ENCODE results near the gene MYBBP1A. TPM values are rescaled to one million over a fixed set of nuclear protein-coding genes. Genes with fewer than 3 reads are reported as not detected.
"Not testable (repeated sequence)": the region's sequence is repeated elsewhere in the genome, so short reads cannot be mapped to it uniquely, and the experiment has no call there.

MYBBP1A gene
- polyA plus RNA-seq, 1 donor, result 46.0 TPM

DNA sequence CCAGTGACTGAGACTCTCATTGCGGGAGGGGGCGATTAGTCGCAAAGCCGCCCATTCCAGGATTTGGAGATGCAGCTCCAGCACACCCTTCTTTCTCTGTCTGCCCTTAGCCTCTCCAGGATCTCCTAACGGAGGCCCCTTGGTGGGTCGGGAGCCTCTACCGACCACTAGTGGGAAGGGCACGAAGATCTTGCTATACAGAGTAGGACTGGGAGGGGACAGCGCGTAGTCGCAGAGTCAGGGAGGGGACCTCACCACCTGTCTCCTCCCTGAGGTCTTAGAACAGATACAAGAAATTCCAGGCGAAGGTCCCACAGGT, 28.6 kb upstream of the MYBBP1A start:
- DNase-seq, result no peak
- Histone ChIP-seq H3K4me1 (ENCODE audit: control insufficient read depth, insufficient read depth, low read length) (peaks cover 45% of the 10 kb centered on the region), H3K27ac (ENCODE audit: low read length) (peak overlapping the region; percentile 86), H3K27me3 (ENCODE audit: control insufficient read depth, insufficient read depth, low read length) (peaks cover 7% of the 10 kb centered on the region), H3K9me3 (ENCODE audit: control insufficient read depth, low read depth, low read length) (no peaks in the 10 kb centered on the region), H3K36me3 (ENCODE audit: control insufficient read depth, insufficient read depth, low read length) (no peaks in the 10 kb centered on the region), H3K4me3 (ENCODE audit: low read length) (peak overlapping the region; percentile 89)
- no CpG with 5 or more reads among the region's 12 CpGs for WGBS (ENCODE audit: insufficient coverage, low lambda C conversion rate)

DNA sequence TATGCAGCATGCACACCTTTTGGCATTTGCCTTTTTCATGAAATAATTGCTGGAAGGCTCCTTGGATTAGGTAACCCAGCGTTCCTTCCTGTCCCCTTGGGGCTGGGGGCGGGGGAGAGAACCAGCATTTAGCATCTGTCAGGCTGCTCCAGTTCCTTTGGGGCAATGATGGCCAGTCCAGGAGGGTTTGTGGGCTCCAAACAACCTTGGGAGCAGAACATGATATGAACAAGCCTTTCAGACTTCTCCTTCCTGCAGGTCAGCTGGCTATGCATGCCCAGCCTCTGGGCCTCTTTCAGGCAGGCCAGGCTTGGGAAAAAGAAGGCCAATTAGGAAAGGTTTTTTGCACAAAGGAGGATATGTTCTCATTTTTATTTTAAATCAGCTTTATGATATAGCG, 28.0 kb upstream of the MYBBP1A start:
- H3K27ac ChIP-seq (ENCODE audit: low read length), result no peak overlapping the region
- H3K9me3 ChIP-seq (ENCODE audit: control insufficient read depth, low read depth, low read length), result no peaks in the 10 kb centered on the region
- WGBS (ENCODE audit: insufficient coverage, low lambda C conversion rate), result 100% methylated on average over 1 of the region's 3 CpGs
- H3K4me1 ChIP-seq (ENCODE audit: control insufficient read depth, insufficient read depth, low read length), result peaks cover 40% of the 10 kb centered on the region
- peak overlapping the region; percentile 89 for H3K4me3 ChIP-seq (ENCODE audit: low read length)
- DNase-seq, result no peak
- H3K36me3 ChIP-seq (ENCODE audit: control insufficient read depth, insufficient read depth, low read length), result no peaks in the 10 kb centered on the region
- peaks cover 7% of the 10 kb centered on the region for H3K27me3 ChIP-seq (ENCODE audit: control insufficient read depth, insufficient read depth, low read length)

DNA sequence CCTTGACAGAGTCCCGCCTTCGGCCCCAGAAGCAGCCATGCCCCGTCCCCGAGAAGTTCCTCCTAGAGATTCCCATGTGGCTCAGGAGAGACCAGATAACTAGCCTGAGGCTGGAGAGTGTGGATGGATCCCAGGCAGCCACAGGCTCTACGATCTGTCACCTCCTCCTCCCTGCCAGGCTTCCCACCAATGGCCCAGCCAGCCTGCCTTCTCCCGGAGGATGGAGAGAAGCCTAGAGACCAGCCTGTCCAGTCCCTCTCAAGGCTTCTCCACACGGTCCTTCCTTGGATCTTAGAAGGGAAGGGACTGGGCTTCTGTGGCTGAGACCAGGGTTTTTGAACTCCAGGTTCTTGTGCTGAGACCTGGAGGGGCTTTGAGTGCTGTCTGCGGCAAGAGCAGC, 27.5 kb upstream of the MYBBP1A start:
- WGBS (ENCODE audit: insufficient coverage, low lambda C conversion rate), result no CpG with 5 or more reads among the region's 8 CpGs
- peaks cover 7% of the 10 kb centered on the region for H3K27me3 ChIP-seq (ENCODE audit: control insufficient read depth, insufficient read depth, low read length)
- no peaks in the 10 kb centered on the region for H3K36me3 ChIP-seq (ENCODE audit: control insufficient read depth, insufficient read depth, low read length)
- no peak overlapping the region for H3K27ac ChIP-seq (ENCODE audit: low read length)
- no peak overlapping the region for H3K4me3 ChIP-seq (ENCODE audit: low read length)
- H3K4me1 ChIP-seq (ENCODE audit: control insufficient read depth, insufficient read depth, low read length), result peaks cover 35% of the 10 kb centered on the region
- H3K9me3 ChIP-seq (ENCODE audit: control insufficient read depth, low read depth, low read length), result no peaks in the 10 kb centered on the region
- no peak for DNase-seq

DNA sequence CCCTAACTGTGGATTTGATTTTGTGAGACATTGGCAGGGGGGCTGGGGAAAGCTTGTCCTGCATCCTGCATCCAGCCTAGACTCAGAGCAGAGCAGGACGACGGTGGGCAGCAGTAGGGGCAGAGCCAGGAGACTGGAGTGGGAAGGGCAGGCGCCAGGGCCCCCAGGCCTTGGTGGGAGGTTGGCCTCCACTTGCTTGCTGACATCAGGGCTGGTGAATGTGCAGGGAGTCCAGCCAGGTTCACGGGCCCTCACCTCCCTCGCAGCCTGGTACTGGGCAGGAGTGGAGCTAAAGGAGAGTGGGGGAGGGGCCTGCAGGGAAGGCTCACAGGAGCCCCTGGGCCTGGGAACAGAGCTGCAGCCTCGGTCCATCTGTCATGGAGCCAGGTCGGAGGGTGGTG, 26.9 kb upstream of the MYBBP1A start:
- Histone ChIP-seq H3K4me3 (ENCODE audit: low read length) (no peak overlapping the region), H3K36me3 (ENCODE audit: control insufficient read depth, insufficient read depth, low read length) (no peaks in the 10 kb centered on the region), H3K9me3 (ENCODE audit: control insufficient read depth, low read depth, low read length) (no peaks in the 10 kb centered on the region), H3K27ac (ENCODE audit: low read length) (no peak overlapping the region), H3K4me1 (ENCODE audit: control insufficient read depth, insufficient read depth, low read length) (peaks cover 34% of the 10 kb centered on the region), H3K27me3 (ENCODE audit: control insufficient read depth, insufficient read depth, low read length) (peaks cover 7% of the 10 kb centered on the region)
- no peak for DNase-seq
- no CpG with 5 or more reads among the region's 7 CpGs for WGBS (ENCODE audit: insufficient coverage, low lambda C conversion rate)

DNA sequence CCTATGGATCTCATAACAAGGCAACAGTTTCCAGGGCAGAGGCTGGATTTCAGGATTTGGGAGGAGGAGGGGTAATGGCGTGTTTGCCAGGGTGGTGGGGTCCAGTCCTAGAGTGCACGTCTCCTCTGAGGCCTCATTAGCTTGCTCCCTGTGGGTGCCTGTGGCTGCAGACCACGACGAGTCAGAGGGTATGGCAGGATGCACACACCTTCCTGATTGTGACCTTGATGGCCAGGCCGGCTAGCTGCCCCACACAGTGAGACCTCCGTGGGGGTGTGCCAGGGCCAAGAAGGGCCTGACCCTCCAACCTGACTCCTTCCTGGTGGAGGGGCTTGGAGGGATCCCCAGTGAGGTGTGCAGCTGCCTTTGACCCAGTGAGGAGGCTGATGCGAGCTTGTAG, 25.1 kb upstream of the MYBBP1A start:
- no CpG with 5 or more reads among the region's 7 CpGs for WGBS (ENCODE audit: insufficient coverage, low lambda C conversion rate)
- Histone ChIP-seq H3K36me3 (ENCODE audit: control insufficient read depth, insufficient read depth, low read length) (no peaks in the 10 kb centered on the region), H3K27ac (ENCODE audit: low read length) (no peak overlapping the region), H3K27me3 (ENCODE audit: control insufficient read depth, insufficient read depth, low read length) (peaks cover 7% of the 10 kb centered on the region), H3K9me3 (ENCODE audit: control insufficient read depth, low read depth, low read length) (no peaks in the 10 kb centered on the region), H3K4me1 (ENCODE audit: control insufficient read depth, insufficient read depth, low read length) (peaks cover 26% of the 10 kb centered on the region), H3K4me3 (ENCODE audit: low read length) (no peak overlapping the region)
- no peak for DNase-seq

DNA sequence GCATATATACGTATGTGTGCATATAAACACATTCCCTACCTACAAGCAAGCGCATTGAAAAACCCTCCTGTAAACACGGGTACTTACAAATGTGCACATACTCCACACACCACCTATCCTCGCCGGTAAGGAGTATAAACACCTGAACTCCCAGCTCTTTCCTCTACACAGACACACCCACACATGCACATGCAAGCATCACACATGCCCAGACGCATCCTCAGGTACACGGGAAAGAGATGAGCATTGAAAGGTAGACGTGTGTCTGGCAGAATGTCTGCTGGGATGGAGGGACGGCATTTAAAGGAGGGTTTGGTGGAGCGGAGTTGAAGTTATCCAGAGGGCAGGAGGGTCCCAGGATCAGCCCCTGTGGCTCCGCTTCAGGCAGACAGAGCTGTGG, 24.5 kb upstream of the MYBBP1A start:
- no peak overlapping the region for H3K4me3 ChIP-seq (ENCODE audit: low read length)

DNA sequence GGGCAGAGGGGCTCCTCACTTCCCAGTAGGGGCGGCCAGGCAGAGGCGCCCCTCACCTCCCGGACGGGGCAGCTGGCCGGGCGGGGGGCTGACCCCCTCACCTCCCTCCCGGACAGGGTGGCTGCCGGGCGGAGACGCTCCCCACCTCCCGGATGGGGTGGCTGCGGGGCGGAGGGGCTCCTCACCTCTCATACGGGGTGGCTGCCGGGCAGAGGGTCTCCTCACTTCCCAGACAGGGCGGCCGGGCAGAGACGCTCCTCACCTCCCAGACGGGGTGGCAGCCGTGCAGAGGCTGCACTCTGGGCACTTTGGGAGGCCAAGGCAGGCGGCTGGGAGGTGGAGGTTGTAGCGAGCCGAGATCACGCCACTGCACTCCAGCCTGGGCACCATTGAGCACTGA, 23.2 kb upstream of the MYBBP1A start:
- H3K36me3 ChIP-seq (ENCODE audit: control insufficient read depth, insufficient read depth, low read length); H3K4me3 ChIP-seq (ENCODE audit: low read length); H3K27ac ChIP-seq (ENCODE audit: low read length); H3K27me3 ChIP-seq (ENCODE audit: control insufficient read depth, insufficient read depth, low read length); H3K9me3 ChIP-seq (ENCODE audit: control insufficient read depth, low read depth, low read length); DNase-seq: not testable (repeated sequence)
- H3K4me1 ChIP-seq (ENCODE audit: control insufficient read depth, insufficient read depth, low read length), result peaks cover 18% of the 10 kb centered on the region
- WGBS (ENCODE audit: insufficient coverage, low lambda C conversion rate), result no CpG with 5 or more reads among the region's 24 CpGs

More for the DNA sequence above, 24.5 kb upstream of the MYBBP1A start:
- Histone ChIP-seq H3K36me3 (ENCODE audit: control insufficient read depth, insufficient read depth, low read length) (no peaks in the 10 kb centered on the region), H3K27ac (ENCODE audit: low read length) (no peak overlapping the region), H3K4me1 (ENCODE audit: control insufficient read depth, insufficient read depth, low read length) (peaks cover 23% of the 10 kb centered on the region), H3K27me3 (ENCODE audit: control insufficient read depth, insufficient read depth, low read length) (peaks cover 4% of the 10 kb centered on the region), H3K9me3 (ENCODE audit: control insufficient read depth, low read depth, low read length) (no peaks in the 10 kb centered on the region)
- no peak for DNase-seq
- WGBS (ENCODE audit: insufficient coverage, low lambda C conversion rate), result 100% methylated on average over 1 of the region's 11 CpGs

DNA sequence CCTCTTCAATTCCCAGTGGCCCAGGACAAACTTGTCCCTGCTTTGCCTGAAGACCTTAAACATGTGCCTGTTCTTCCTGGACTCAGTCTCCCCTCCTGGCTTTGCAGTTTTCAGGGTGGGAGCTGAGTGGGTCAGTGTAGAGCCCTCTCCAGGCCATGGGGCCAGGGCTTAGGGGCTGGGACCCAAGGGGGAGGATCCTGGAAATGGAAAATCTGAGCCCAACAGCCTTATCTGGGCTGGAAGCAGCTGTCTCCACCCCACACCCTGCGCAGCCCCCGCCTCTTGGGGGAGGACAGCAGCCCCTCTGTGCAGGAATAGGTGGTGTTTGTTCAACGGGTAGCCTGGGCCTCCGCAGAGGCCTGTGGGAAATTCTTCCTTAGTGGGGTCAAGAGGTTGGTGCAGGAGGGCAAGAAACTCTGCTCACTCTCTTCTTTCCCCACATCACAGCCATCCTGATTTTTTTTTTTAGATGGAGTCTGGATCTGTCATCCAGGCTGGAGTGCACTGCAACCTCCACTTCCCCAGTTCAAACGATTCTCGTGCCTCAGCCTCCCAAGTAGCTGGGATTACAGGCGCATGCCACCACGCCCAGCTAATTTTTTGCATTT, 22.3 kb upstream of the MYBBP1A start:
- WGBS (ENCODE audit: insufficient coverage, low lambda C conversion rate), result no CpG with 5 or more reads among the region's 8 CpGs
- Histone ChIP-seq H3K36me3 (ENCODE audit: control insufficient read depth, insufficient read depth, low read length) (no peaks in the 10 kb centered on the region), H3K4me3 (ENCODE audit: low read length) (no peak overlapping the region), H3K27ac (ENCODE audit: low read length) (peak overlapping the region; percentile 37), H3K9me3 (ENCODE audit: control insufficient read depth, low read depth, low read length) (no peaks in the 10 kb centered on the region), H3K4me1 (ENCODE audit: control insufficient read depth, insufficient read depth, low read length) (peaks cover 13% of the 10 kb centered on the region), H3K27me3 (ENCODE audit: control insufficient read depth, insufficient read depth, low read length) (no peaks in the 10 kb centered on the region)
- DNase-seq, result no peak

DNA sequence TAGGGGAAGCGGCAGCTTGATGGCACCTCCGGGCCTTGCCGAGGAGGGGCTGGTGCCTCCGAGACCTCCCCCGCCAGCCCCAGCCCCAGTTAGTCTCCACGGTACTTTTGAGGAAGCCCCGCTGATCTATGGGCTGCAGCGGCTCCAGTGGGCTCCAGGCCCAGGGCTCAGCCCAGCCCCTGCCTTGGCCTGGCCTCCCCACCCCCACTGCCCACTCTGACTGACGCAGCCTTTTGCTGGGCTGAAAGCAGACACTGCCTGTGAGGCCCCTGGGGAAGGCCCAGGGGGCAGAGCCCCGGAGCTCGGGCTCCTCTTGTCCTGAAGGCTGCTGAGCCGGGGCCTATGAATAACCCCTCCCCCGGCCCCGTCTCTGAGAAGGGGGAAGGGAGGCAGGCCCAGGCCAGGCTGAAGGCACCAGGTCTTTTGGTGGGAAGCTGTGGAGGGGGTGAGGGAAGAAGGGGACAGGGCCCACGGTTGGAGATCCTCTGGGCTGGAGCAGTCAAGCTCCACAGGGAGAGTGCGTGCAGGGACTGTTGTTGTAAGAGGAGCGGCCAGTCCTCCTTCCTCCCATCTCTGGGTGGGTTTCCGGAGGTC, 21.6 kb upstream of the MYBBP1A start:
- Histone ChIP-seq H3K4me1 (ENCODE audit: control insufficient read depth, insufficient read depth, low read length) (peaks cover 13% of the 10 kb centered on the region), H3K9me3 (ENCODE audit: control insufficient read depth, low read depth, low read length) (no peaks in the 10 kb centered on the region), H3K36me3 (ENCODE audit: control insufficient read depth, insufficient read depth, low read length) (no peaks in the 10 kb centered on the region), H3K27ac (ENCODE audit: low read length) (peak overlapping the region; percentile 37), H3K27me3 (ENCODE audit: control insufficient read depth, insufficient read depth, low read length) (no peaks in the 10 kb centered on the region), H3K4me3 (ENCODE audit: low read length) (no peak overlapping the region)
- peak in 1 of 2 donors; percentile 39 for DNase-seq
- no CpG with 5 or more reads among the region's 18 CpGs for WGBS (ENCODE audit: insufficient coverage, low lambda C conversion rate)

DNA sequence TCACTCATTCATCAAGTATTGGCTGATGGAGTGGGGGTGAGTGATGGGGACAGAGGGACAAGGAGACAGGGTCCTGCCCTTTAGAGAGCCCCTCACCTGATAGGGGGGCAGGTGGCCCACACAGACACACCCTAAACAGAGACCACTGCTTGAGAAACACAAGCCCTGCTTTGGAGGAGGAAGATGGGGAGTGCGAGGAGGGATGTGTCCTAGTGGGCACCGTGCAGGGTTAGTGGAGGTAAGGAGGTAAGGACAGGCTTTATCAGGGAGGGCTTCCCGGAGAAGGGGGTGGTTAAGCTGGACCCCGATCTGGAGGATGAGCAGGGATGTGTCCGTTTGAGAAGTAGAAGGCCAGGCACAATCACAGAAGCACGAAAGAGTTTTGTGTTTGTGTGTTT, 21.0 kb upstream of the MYBBP1A start:
- H3K27ac ChIP-seq (ENCODE audit: low read length), result no peak overlapping the region
- H3K9me3 ChIP-seq (ENCODE audit: control insufficient read depth, low read depth, low read length), result no peaks in the 10 kb centered on the region
- no peaks in the 10 kb centered on the region for H3K36me3 ChIP-seq (ENCODE audit: control insufficient read depth, insufficient read depth, low read length)
- no peak overlapping the region for H3K4me3 ChIP-seq (ENCODE audit: low read length)
- no CpG with 5 or more reads among the region's 6 CpGs for WGBS (ENCODE audit: insufficient coverage, low lambda C conversion rate)
- DNase-seq, result no peak
- no peaks in the 10 kb centered on the region for H3K27me3 ChIP-seq (ENCODE audit: control insufficient read depth, insufficient read depth, low read length)
- peaks cover 13% of the 10 kb centered on the region for H3K4me1 ChIP-seq (ENCODE audit: control insufficient read depth, insufficient read depth, low read length)

DNA sequence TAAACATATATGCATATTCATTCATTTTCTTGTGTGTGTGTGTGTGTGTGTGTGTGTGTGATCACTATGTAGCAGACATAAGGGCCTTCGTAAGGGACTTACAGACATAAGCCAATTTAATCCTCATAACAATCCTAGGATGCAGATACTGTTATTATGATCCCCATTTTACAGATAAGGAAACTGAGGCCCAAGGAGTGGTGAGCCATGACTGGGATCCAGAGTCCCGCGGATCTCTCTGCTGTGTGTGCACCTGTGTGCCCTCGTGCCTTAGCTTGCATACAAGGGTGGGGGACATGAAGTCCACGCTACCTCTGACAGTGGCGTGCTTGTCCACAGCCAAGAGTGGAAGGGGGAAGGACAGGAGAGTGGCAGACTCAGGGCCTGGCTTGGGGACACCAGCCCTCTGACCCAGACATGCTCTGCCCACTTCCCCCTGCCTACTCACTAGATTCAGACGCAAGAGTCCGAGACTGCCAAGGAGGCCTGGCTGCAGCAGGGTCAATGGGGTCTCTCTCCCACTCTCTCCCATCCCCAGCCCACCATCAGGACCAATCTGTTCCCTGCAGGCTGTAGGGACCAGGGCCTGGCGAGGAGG, 19.4 kb upstream of the MYBBP1A start:
- no peaks in the 10 kb centered on the region for H3K36me3 ChIP-seq (ENCODE audit: control insufficient read depth, insufficient read depth, low read length)
- H3K9me3 ChIP-seq (ENCODE audit: control insufficient read depth, low read depth, low read length), result no peaks in the 10 kb centered on the region
- 100% methylated on average over 1 of the region's 9 CpGs for WGBS (ENCODE audit: insufficient coverage, low lambda C conversion rate)
- H3K27ac ChIP-seq (ENCODE audit: low read length), result no peak overlapping the region
- H3K4me1 ChIP-seq (ENCODE audit: control insufficient read depth, insufficient read depth, low read length), result peaks cover 13% of the 10 kb centered on the region
- no peak for DNase-seq
- H3K27me3 ChIP-seq (ENCODE audit: control insufficient read depth, insufficient read depth, low read length), result no peaks in the 10 kb centered on the region
- no peak overlapping the region for H3K4me3 ChIP-seq (ENCODE audit: low read length)
